Measurements from ENCODE around the gene ENTPD3.

DNA sequence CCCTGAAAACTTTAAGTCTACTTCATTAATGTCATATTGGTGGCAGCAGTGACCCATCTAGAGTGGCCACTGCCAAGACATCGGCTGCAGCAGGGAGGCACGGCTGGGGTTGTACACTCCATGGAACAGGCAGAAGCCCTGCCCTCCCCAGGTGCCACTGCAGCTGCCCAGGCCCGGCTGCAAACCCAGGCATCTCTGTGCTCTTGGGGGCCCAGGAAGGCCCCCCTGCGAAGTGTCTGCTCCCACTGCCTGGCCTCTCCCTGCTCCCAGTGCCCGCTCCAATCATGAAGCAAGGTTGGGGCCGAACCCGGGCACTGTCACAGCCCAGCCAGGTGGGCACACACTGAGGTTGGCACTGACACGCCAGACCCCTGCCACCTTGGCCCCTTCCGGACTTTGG, 58.1 kb downstream of the ENTPD3 start:
- TF ChIP-seq, protein P1, sequence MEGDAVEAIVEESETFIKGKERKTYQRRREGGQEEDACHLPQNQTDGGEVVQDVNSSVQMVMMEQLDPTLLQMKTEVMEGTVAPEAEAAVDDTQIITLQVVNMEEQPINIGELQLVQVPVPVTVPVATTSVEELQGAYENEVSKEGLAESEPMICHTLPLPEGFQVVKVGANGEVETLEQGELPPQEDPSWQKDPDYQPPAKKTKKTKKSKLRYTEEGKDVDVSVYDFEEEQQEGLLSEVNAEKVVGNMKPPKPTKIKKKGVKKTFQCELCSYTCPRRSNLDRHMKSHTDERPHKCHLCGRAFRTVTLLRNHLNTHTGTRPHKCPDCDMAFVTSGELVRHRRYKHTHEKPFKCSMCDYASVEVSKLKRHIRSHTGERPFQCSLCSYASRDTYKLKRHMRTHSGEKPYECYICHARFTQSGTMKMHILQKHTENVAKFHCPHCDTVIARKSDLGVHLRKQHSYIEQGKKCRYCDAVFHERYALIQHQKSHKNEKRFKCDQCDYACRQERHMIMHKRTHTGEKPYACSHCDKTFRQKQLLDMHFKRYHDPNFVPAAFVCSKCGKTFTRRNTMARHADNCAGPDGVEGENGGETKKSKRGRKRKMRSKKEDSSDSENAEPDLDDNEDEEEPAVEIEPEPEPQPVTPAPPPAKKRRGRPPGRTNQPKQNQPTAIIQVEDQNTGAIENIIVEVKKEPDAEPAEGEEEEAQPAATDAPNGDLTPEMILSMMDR (IDR thresholded peaks at IDR 0.05): no peak
- TF ChIP-seq POLR2A (IDR thresholded peaks at IDR 0.05): no peak

Data from body of pancreas (tissue), 4 donors.